IMR-90 (cell line): ENCODE measurements around the gene NCKAP5. TPM values are rescaled to one million over a fixed set of nuclear protein-coding genes. Genes with fewer than 3 reads are reported as not detected.
A peak's percentile ranks its signal among the peaks of the same experiment; 100 is the strongest.

Experiments used
- ATAC-seq: fragments of 200-7000 bp; cut with Tn5 transposase; 2 replicates; pipeline ENCODE4 v1.9.1; 2020; ENCODE audit warnings: low read depth, mild to moderate bottlenecking, moderate library complexity
- BruUV-seq: library from RNA; stranded (reverse); fragments of 400-500 nt; replicated peaks from 2 replicates; lab custom pipeline; 2021; lab: Mats Ljungman, UMichigan
- CTCF ChIA-PET: fragments of 300-600 bp; formaldehyde crosslinking; extraction: SDS; loops from one replicate; lab custom pipeline; 2021; ENCODE audit warnings: antibody characterized with exemption; lab: Yijun Ruan, JAX
- POLR2A ChIA-PET: fragments of 300-600 bp; sonication (Branson Sonifier 250); formaldehyde crosslinking; loops from one replicate; lab custom pipeline; 2022; ENCODE audit warnings: antibody characterized with exemption; ENCODE audit not compliant: unreplicated experiment; lab: Charles Lee
- DNase-seq: peaks from one replicate; pipeline ENCODE4 v3.0.0; 2013
- H2AFZ ChIP-seq: replicated peaks from 2 replicates; pipeline ENCODE3; 2013; ENCODE audit warnings: low read length, mild to moderate bottlenecking; ENCODE audit not compliant: poor library complexity
- H2AK5ac ChIP-seq: 2 replicates; pipeline ENCODE4 v1.6.1; 2013; ENCODE audit warnings: low read depth, low read length, inconsistent platforms
- H2AK9ac ChIP-seq: replicated peaks from 2 replicates; pipeline ENCODE3; 2013; ENCODE audit warnings: mild to moderate bottlenecking, low read depth, low read length, moderate library complexity; ENCODE audit not compliant: poor library complexity
- H2BK120ac ChIP-seq: 2 replicates; pipeline ENCODE4 v1.6.1; 2013; ENCODE audit warnings: low read depth, low read length, inconsistent platforms
- H2BK15ac ChIP-seq: 3 replicates; pipeline ENCODE4 v1.6.1; 2013; ENCODE audit warnings: low read depth, low read length, inconsistent platforms
- H2BK20ac ChIP-seq: 2 replicates; pipeline ENCODE4 v1.6.1; 2013; ENCODE audit warnings: low read depth, mild to moderate bottlenecking, inconsistent platforms, low read length, moderate library complexity
- H2BK5ac ChIP-seq: 2 replicates; pipeline ENCODE4 v1.6.1; 2013; ENCODE audit warnings: mild to moderate bottlenecking, low read depth, low read length, inconsistent platforms; ENCODE audit not compliant: poor library complexity, severe bottlenecking
- H3K14ac ChIP-seq: replicated peaks from 2 replicates; pipeline ENCODE4 v1.6.1; 2013; ENCODE audit warnings: low read depth, low read length, inconsistent platforms
- H3K18ac ChIP-seq: 2 replicates; pipeline ENCODE4 v1.6.1; 2013; ENCODE audit warnings: low read depth, low read length, control low read depth
- H3K23ac ChIP-seq: 2 replicates; pipeline ENCODE4 v1.6.1; 2013; ENCODE audit warnings: low read depth, low read length, inconsistent platforms
- H3K27ac ChIP-seq: 2 replicates; pipeline ENCODE4 v1.5.1; 2013; ENCODE audit warnings: mild to moderate bottlenecking, control low read depth, low read length; ENCODE audit not compliant: insufficient read depth
- H3K27me3 ChIP-seq: 2 replicates; pipeline ENCODE4 v1.6.1; 2013; ENCODE audit warnings: low read length; ENCODE audit not compliant: control insufficient read depth, insufficient read depth
- H3K36me3 ChIP-seq: 2 replicates; pipeline ENCODE4 v1.6.1; 2013; ENCODE audit warnings: low read length, mixed read lengths; ENCODE audit not compliant: control insufficient read depth, insufficient read depth
- H3K4ac ChIP-seq: 2 replicates; pipeline ENCODE4 v1.6.1; 2013; ENCODE audit warnings: low read depth, low read length, inconsistent platforms
- H3K4me1 ChIP-seq: 2 replicates; pipeline ENCODE4 v1.6.1; 2013; ENCODE audit warnings: low read length, mixed read lengths; ENCODE audit not compliant: control insufficient read depth, insufficient read depth
- H3K4me2 ChIP-seq: 2 replicates; pipeline ENCODE4 v1.6.1; 2013; ENCODE audit warnings: low read depth, mild to moderate bottlenecking, control low read depth, low read length, moderate library complexity
- H3K4me3 ChIP-seq: 2 replicates; pipeline ENCODE4 v1.5.1; 2013; ENCODE audit warnings: low read depth, mild to moderate bottlenecking, control low read depth, low read length, moderate library complexity; ENCODE audit not compliant: insufficient read depth
- H3K56ac ChIP-seq: 2 replicates; pipeline ENCODE4 v1.6.1; 2013; ENCODE audit warnings: low read length, inconsistent platforms; ENCODE audit not compliant: insufficient read depth; ENCODE audit errors: extremely low read depth
- H3K79me1 ChIP-seq, 2 experiments: 2 replicates each; pipeline ENCODE4 v1.6.1; 2013; ENCODE audit warnings: low read length in 2 of 2, inconsistent platforms in 1 of 2, low read depth in 1 of 2
- H3K9ac ChIP-seq: 2 replicates; pipeline ENCODE4 v1.6.1; 2013; ENCODE audit warnings: low read depth, low read length, control low read depth
- H3K9me1 ChIP-seq: 2 replicates; pipeline ENCODE4 v1.6.1; 2013; ENCODE audit warnings: low read length, inconsistent platforms; ENCODE audit not compliant: insufficient read depth
- H3K9me3 ChIP-seq: 2 replicates; pipeline ENCODE4 v1.6.1; 2013; ENCODE audit warnings: low read length; ENCODE audit not compliant: control insufficient read depth, insufficient read depth
- H4K20me1 ChIP-seq: 2 replicates; pipeline ENCODE4 v1.6.1; 2013; ENCODE audit warnings: low read length, inconsistent platforms; ENCODE audit not compliant: insufficient read depth
- H4K5ac ChIP-seq: 2 replicates; pipeline ENCODE4 v1.6.1; 2013; ENCODE audit warnings: mild to moderate bottlenecking, low read depth, low read length, control low read depth
- H4K8ac ChIP-seq, 2 experiments: 2 replicates each; pipeline ENCODE4 v1.6.1; 2013; ENCODE audit warnings: low read depth in 2 of 2, low read length in 2 of 2, control low read depth in 1 of 2, inconsistent platforms in 1 of 2
- H4K91ac ChIP-seq: 2 replicates; pipeline ENCODE4 v1.6.1; 2013; ENCODE audit warnings: low read depth, low read length, inconsistent platforms; ENCODE audit not compliant: insufficient read depth
- BHLHE40 ChIP-seq: fragments of 150-350 bp; IDR thresholded peaks from 2 replicates; pipeline ENCODE4 v1.6.1; 2016; ENCODE audit warnings: mild to moderate bottlenecking, low read depth, low read length
- CEBPB ChIP-seq: IDR thresholded peaks from 2 replicates; pipeline ENCODE4 v1.6.1; 2012; ENCODE audit warnings: low read depth, low read length, improper control_type of control experiment
- FOS ChIP-seq: fragments of 150-350 bp; IDR thresholded peaks from 2 replicates; pipeline ENCODE4 v1.6.1; 2016; ENCODE audit warnings: low read depth, low read length
- MAFK ChIP-seq: IDR thresholded peaks from 2 replicates; pipeline ENCODE4 v1.6.1; 2012; ENCODE audit warnings: low read depth, low read length, improper control_type of control experiment
- MAZ ChIP-seq: IDR thresholded peaks from 2 replicates; pipeline ENCODE4 v1.6.1; 2012; ENCODE audit warnings: low read depth, mild to moderate bottlenecking, low read length, improper control_type of control experiment, moderate library complexity, borderline replicate concordance
- MXI1 ChIP-seq: IDR thresholded peaks from 2 replicates; pipeline ENCODE4 v1.6.1; 2012; ENCODE audit warnings: low read depth, mild to moderate bottlenecking, low read length, moderate library complexity, borderline replicate concordance
- NFE2L2 ChIP-seq: fragments of 150-350 bp; IDR thresholded peaks from 2 replicates; pipeline ENCODE4 v1.6.1; 2016; ENCODE audit warnings: low read depth, mild to moderate bottlenecking, low read length
- POLR2A ChIP-seq: IDR thresholded peaks from 2 replicates; pipeline ENCODE4 v1.6.1; 2012; ENCODE audit warnings: mild to moderate bottlenecking, low read depth, low read length
- RCOR1 ChIP-seq: IDR thresholded peaks from 2 replicates; pipeline ENCODE4 v1.6.1; 2012; ENCODE audit warnings: mild to moderate bottlenecking, low read length, improper control_type of control experiment; ENCODE audit not compliant: insufficient replicate concordance
- RFX5 ChIP-seq: IDR thresholded peaks from 2 replicates; pipeline ENCODE4 v1.8.0; 2012; ENCODE audit warnings: low read depth, mild to moderate bottlenecking, low read length, moderate library complexity
- SMC3 ChIP-seq: fragments of 150-350 bp; IDR thresholded peaks from 2 replicates; pipeline ENCODE4 v1.6.1; 2016; ENCODE audit warnings: low read depth, mild to moderate bottlenecking, antibody characterized with exemption, low read length, moderate library complexity
- WGBS, 2 experiments: methylation state at CpG; one replicate each; pipeline versions ENCODE4 v1.1.5 to v1.1.7; 2013; ENCODE audit warnings: missing lambda C conversion rate in 2 of 2; ENCODE audit not compliant: insufficient read length in 1 of 2; ENCODE audit errors: extremely low coverage in 2 of 2; 5-methylcytosine and 5-hydroxymethylcytosine counted together
- dilution Hi-C: fragments of 300-500 bp; cut with HindIII; formaldehyde crosslinking; loops from one replicate; pipeline ENCODE4 v1.14.3; 2018; ENCODE audit warnings: low sequenced_read_pairs; ENCODE audit not compliant: unreplicated experiment
- in situ Hi-C: fragments of 300-500 bp; cut with MboI; formaldehyde crosslinking; loops from 3 replicates; pipeline ENCODE4 v1.14.3; 2019; ENCODE audit warnings: low sequenced_read_pairs, inconsistent platforms, mixed read lengths
- intact Hi-C: fragments of 100-400 bp; cut with micrococcal nuclease; formaldehyde crosslinking; loops from 2 replicates; pipeline ENCODE4 v1.10.0; 2022
- polyA plus RNA-seq, 3 experiments: library from polyadenylated mRNA; depleted of rRNA; stranded (reverse); fragments of >200 nt; gene quantifications; 2 replicates each; pipeline ENCODE4 v1.2.3, GENCODE V29; 2012; ENCODE audit warnings: low replicate concordance in 1 of 3
- total RNA-seq: library from RNA; depleted of rRNA; stranded (reverse); fragments of >200 nt; gene quantifications from 2 replicates; pipeline ENCODE4 v1.2.3, GENCODE V29; 2012
- TF ChIP-seq, protein P1 (sequence below): fragments of 150-350 bp; IDR thresholded peaks from 2 replicates; pipeline ENCODE4 v1.6.1; 2017; ENCODE audit warnings: mild to moderate bottlenecking, antibody characterized with exemption, low read length, low read depth
- TF ChIP-seq, protein P2 (sequence below): fragments of 150-350 bp; IDR thresholded peaks from 2 replicates; pipeline ENCODE4 v1.6.1; 2016; ENCODE audit warnings: low read depth, mild to moderate bottlenecking, low read length, moderate library complexity, borderline replicate concordance

NCKAP5 gene
- total and polyA plus RNA-seq, 2 of the 4 experiments (the other 2 are of a cell fraction): 2.7 to 3.9 TPM

DNA sequence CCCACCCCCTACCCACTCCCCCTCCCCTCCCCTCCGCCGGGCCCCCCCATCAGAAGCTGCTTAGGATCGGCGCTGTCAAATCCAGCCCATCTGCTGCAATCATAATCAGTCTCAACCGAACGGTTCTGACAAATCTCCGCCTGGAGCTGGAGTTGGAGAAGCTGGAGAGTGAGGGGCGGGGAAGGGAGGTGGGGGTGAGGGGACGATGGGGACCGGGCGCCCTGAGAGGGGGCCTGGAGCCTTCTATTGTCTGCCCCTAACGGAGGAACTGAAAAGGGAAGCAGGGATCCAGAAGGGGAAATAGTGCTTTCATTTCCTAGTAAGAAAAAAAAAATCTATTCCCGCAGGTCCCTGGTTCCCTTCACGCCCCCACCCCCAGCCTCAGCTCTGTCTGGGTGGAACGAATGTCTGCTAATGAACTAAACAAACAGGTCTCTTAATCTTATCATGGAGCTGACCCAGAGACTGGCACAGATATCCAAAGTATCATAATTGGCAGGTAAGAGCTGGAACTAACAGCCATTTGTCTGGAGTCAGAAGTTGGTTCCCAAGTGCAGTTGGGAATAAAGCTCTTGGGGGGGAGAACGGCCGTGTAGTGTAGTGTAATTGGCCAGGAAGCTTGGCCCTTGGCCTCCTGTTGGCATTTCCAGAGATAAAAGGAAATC is 301.2 kb downstream of the NCKAP5 start:
- intact Hi-C loops (loop anchor here (2.0 to 10.0 kb wide), 3 partner anchors 286 to 575 kb away; no protein-coding TSS in a partner anchor), dilution Hi-C loops (no loop called here), in situ Hi-C loops (no loop called here)
- peak overlapping the region; percentile 93 for H3K4ac ChIP-seq
- H2BK20ac ChIP-seq: peak overlapping the region; percentile 88
- peak overlapping the region; percentile 95; the same call in 1 of the 2 replicates for H3K56ac ChIP-seq
- peak overlapping the region; percentile 87 for H4K5ac ChIP-seq
- H3K27ac ChIP-seq: peak overlapping the region; percentile 96
- TF ChIP-seq NFE2L2 (no peak), SMC3 (no peak), MAFK (no peak), BHLHE40 (no peak), RFX5 (no peak), MAZ (no peak), CEBPB (no peak), RCOR1 (no peak), FOS (no peak), MXI1 (no peak), POLR2A (no peak)
- TF ChIP-seq, protein P1, sequence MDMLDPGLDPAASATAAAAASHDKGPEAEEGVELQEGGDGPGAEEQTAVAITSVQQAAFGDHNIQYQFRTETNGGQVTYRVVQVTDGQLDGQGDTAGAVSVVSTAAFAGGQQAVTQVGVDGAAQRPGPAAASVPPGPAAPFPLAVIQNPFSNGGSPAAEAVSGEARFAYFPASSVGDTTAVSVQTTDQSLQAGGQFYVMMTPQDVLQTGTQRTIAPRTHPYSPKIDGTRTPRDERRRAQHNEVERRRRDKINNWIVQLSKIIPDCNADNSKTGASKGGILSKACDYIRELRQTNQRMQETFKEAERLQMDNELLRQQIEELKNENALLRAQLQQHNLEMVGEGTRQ: no peak
- TF ChIP-seq, protein P2, sequence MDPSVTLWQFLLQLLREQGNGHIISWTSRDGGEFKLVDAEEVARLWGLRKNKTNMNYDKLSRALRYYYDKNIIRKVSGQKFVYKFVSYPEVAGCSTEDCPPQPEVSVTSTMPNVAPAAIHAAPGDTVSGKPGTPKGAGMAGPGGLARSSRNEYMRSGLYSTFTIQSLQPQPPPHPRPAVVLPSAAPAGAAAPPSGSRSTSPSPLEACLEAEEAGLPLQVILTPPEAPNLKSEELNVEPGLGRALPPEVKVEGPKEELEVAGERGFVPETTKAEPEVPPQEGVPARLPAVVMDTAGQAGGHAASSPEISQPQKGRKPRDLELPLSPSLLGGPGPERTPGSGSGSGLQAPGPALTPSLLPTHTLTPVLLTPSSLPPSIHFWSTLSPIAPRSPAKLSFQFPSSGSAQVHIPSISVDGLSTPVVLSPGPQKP: no peak
- no peaks in the 10 kb centered on the region for H3K36me3 ChIP-seq
- H4K20me1 ChIP-seq: no peaks in the 10 kb centered on the region
- DNase-seq (no peak), ATAC-seq (no peak; the same call in 1 of the 2 replicates)
- peak overlapping the region; percentile 66 for H2BK5ac ChIP-seq
- H4K91ac ChIP-seq: peak overlapping the region; percentile 99
- peak overlapping the region; percentile 99 for H2BK15ac ChIP-seq
- H3K4me2 ChIP-seq: peak overlapping the region; percentile 95
- H3K9ac ChIP-seq: peak overlapping the region; percentile 93
- ChIA-PET POLR2A (interaction anchor here (0.6 to 1.5 kb wide), 8 partner anchors 19 to 407 kb away, joined by 3 to 7 read pairs (median 3); no protein-coding TSS in a partner anchor), CTCF (interaction anchor here (1.1 kb wide), 1 partner anchor 300 kb away, joined by 3 read pairs; no protein-coding TSS in a partner anchor)
- H4K8ac ChIP-seq: peak overlapping the region; percentile 85 to 86
- peak overlapping the region; percentile 63 for H3K4me3 ChIP-seq
- WGBS, 2 experiments: no CpG with 5 or more reads among the region's 17 CpGs
- H3K79me1 ChIP-seq: peaks cover 11 to 54% of the 10 kb centered on the region in 2 experiments; a peak in 3 of 4 replicates
- no peaks in the 10 kb centered on the region for H3K27me3 ChIP-seq
- no TSS peak for BruUV-seq
- peaks cover 25% of the 10 kb centered on the region for H3K4me1 ChIP-seq
- H2AK9ac ChIP-seq: peak overlapping the region; percentile 77
- H3K9me1 ChIP-seq: peaks cover 6% of the 10 kb centered on the region; the same call in 1 of the 2 replicates
- H3K18ac ChIP-seq: peak overlapping the region; percentile 81
- peak overlapping the region; percentile 88 for H2AK5ac ChIP-seq
- H2AFZ ChIP-seq: peak overlapping the region; percentile 85
- no peaks in the 10 kb centered on the region for H3K9me3 ChIP-seq
- H3K23ac ChIP-seq: peak overlapping the region; percentile 90
- peak overlapping the region; percentile 93 for H3K14ac ChIP-seq
- peak overlapping the region; percentile 96 for H2BK120ac ChIP-seq
